IPS-15b (cell line): ENCODE data around the gene OSTC.
A peak's percentile ranks its signal among the peaks of the same experiment; 100 is the strongest.

Experiments
- H3K27me3 ChIP-seq: one replicate; pipeline ENCODE4 v1.6.1; 2013; ENCODE audit warnings: low read length; ENCODE audit not compliant: control insufficient read depth, insufficient read depth
- H3K36me3 ChIP-seq: one replicate; pipeline ENCODE4 v1.6.1; 2013; ENCODE audit warnings: low read length; ENCODE audit not compliant: control insufficient read depth, insufficient read depth
- H3K4me1 ChIP-seq: one replicate; pipeline ENCODE4 v1.6.1; 2013; ENCODE audit warnings: mild to moderate bottlenecking, low read length; ENCODE audit not compliant: control insufficient read depth, insufficient read depth
- H3K4me3 ChIP-seq: one replicate; pipeline ENCODE4 v1.5.1; 2013; ENCODE audit warnings: low read depth, low read length
- H3K9ac ChIP-seq: one replicate; pipeline ENCODE4 v1.6.1; 2013; ENCODE audit warnings: low read depth, mild to moderate bottlenecking, low read length
- H3K9me3 ChIP-seq: one replicate; pipeline ENCODE4 v1.6.1; 2013; ENCODE audit warnings: mild to moderate bottlenecking, low read length; ENCODE audit not compliant: control insufficient read depth, insufficient read depth

OSTC gene

GRCh38 chr4:108650212-108651013 is at the start of gene OSTC:
Gene OSTC (plus strand): TSS chr4:108650599. CDS start chr4:108650656, 57 bp downstream.
- H3K4me3 ChIP-seq = peak within 1 kb of the TSS; percentile 97
- no peaks in the 10 kb centered on the region for H3K36me3 ChIP-seq
- no peaks in the 10 kb centered on the region for H3K4me1 ChIP-seq
- H3K9me3 ChIP-seq = no peaks in the 10 kb centered on the region
- no peaks in the 10 kb centered on the region for H3K27me3 ChIP-seq
- peak within 1 kb of the TSS; percentile 95 for H3K9ac ChIP-seq

- Histone ChIP-seq H3K9ac (no peak overlapping the region), H3K4me3 (no peak overlapping the region), H3K9me3 (no peaks in the 10 kb centered on the region), H3K4me1 (no peaks in the 10 kb centered on the region), H3K27me3 (no peaks in the 10 kb centered on the region), H3K36me3 (no peaks in the 10 kb centered on the region)
These were observed 49.3 kb upstream of the OSTC start for GRCh38 chr4:108601106-108601505.

GRCh38 chr4:108601532-108601931 is 48.9 kb upstream of the OSTC start:
- H3K9ac ChIP-seq = no peak overlapping the region
- no peaks in the 10 kb centered on the region for H3K27me3 ChIP-seq
- H3K4me3 ChIP-seq = no peak overlapping the region
- no peaks in the 10 kb centered on the region for H3K36me3 ChIP-seq
- H3K4me1 ChIP-seq = no peaks in the 10 kb centered on the region
- no peaks in the 10 kb centered on the region for H3K9me3 ChIP-seq

DNA sequence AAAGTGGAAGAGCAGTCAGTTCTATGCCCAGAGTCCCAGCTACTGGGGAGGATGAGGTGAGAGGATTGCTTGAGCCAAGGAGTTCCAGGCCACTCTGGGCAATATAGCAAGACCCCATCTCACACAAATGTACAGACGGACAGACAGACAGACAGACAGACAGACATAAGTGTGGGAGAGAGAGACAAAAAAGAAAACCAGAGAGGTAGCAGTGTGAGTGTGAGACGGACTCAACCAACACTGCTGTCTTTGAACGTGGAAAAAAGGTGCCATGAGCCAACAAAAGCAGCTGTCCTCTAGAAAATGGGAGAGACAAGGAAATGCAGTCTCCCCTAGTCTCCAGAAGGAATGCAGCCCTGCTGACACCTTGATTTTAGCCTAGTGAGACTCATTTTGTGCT is 48.2 kb upstream of the OSTC start:
- no peaks in the 10 kb centered on the region for H3K4me1 ChIP-seq
- no peak overlapping the region for H3K4me3 ChIP-seq
- H3K36me3 ChIP-seq = no peaks in the 10 kb centered on the region
- no peak overlapping the region for H3K9ac ChIP-seq
- H3K9me3 ChIP-seq = no peaks in the 10 kb centered on the region
- H3K27me3 ChIP-seq = no peaks in the 10 kb centered on the region

DNA sequence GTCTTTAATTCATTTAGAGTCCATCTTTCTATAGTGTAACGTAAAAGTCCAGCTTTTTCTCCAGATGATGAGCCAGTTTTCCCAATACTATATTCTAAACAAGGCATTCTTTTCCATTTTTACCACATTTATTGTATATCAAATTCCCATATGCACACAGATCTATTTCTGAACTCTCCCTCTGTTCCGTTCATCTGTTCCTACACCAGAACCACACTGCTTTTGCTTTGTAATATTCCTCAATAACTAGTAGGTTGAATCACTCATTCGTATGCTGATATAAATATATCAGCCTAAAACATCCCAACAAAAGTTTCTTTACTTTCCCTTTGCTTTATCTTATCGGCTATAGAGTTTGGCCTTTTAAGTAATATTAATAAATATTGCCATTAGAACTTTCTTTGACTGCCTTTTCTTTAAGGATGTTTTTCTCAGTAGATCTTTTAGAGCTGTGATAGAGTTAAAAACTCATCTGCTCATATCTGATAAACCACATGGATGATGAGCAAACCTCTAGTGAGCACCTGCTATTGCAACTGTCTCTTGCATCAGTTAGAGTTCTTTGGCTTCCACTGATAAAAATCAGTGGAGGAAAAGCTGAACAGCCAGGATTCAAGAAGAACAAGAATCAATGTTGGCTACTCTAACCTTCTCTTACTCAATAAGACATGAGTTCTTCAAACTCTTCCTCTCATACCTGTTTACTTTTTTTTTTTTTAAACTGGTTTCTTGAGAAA is 43.2 kb upstream of the OSTC start:
- no peaks in the 10 kb centered on the region for H3K27me3 ChIP-seq
- no peaks in the 10 kb centered on the region for H3K4me1 ChIP-seq
- H3K36me3 ChIP-seq = no peaks in the 10 kb centered on the region
- no peaks in the 10 kb centered on the region for H3K9me3 ChIP-seq
- H3K9ac ChIP-seq = no peak overlapping the region
- H3K4me3 ChIP-seq = no peak overlapping the region

GRCh38 chr4:108611365-108611764 is 39.0 kb upstream of the OSTC start:
- Histone ChIP-seq H3K36me3 (no peaks in the 10 kb centered on the region), H3K4me3 (no peak overlapping the region), H3K9ac (no peak overlapping the region), H3K27me3 (no peaks in the 10 kb centered on the region), H3K4me1 (no peaks in the 10 kb centered on the region), H3K9me3 (no peaks in the 10 kb centered on the region)

DNA sequence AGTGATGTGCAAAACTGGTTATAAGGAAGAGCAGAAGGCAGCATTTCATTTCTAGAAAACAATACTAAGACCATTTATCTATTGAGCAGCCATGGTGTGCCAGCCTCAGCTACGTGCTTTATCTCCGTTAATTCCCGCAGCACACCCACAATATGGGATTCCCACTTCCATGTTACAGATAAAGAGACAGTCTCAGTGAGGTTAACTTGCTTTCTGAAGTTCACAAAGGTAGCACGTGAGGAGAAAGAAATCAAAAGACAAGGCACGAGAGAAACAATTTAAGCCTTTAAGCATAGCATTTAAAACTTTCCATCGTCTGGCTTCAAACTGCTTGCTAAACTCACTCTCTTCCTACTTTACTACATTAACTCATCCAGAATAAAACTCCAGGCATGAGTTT is 38.0 kb upstream of the OSTC start:
- no peak overlapping the region for H3K9ac ChIP-seq
- no peaks in the 10 kb centered on the region for H3K27me3 ChIP-seq
- H3K36me3 ChIP-seq = no peaks in the 10 kb centered on the region
- H3K4me3 ChIP-seq = no peak overlapping the region
- no peaks in the 10 kb centered on the region for H3K4me1 ChIP-seq
- no peaks in the 10 kb centered on the region for H3K9me3 ChIP-seq

DNA sequence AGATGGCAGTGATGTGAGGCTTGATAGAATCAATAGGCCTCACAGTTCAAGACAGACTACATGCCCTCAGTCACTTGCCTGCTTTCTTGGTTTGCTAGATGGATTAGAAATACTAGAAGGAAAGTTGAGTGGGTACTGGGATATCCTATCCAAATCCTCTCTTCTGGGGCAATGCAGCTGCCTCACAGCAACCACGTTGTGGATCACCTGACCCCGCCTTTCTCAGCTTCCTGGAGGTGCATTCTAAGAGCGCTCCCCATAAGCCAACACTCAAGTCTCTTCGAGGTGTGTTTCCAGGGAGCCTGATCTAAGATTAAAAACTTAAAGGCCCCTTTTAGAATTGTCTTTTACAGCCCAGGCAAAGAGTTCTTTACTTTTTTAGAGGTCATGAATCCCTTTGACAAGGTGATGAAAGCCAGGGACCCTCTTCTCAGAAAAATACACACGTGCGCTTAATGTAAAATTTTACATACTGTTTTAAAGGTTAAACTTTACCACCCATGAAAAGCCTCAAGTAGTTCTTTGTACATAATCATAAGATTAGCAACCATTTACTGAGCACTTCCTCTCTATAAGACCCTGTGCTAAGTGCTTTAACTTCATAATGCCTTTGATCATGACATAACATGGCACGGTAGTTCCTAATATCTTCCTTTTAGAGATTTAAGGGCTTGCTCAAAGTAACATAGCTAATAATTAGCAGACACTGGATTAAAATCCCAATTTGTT is 30.9 kb upstream of the OSTC start:
- Histone ChIP-seq H3K36me3 (peaks cover 22% of the 10 kb centered on the region), H3K9ac (no peak overlapping the region), H3K27me3 (no peaks in the 10 kb centered on the region), H3K4me1 (peaks cover 7% of the 10 kb centered on the region), H3K9me3 (no peaks in the 10 kb centered on the region), H3K4me3 (peak overlapping the region; percentile 99)

GRCh38 chr4:108620101-108620932 is 30.1 kb upstream of the OSTC start, which contains the start of gene RPL34:
Gene RPL34 (plus strand): TSS chr4:108620576. CDS start chr4:108621960, 1,384 bp downstream.
- Histone ChIP-seq H3K36me3 (peaks cover 29% of the 10 kb centered on the region), H3K4me1 (peaks cover 7% of the 10 kb centered on the region), H3K9me3 (no peaks in the 10 kb centered on the region)

GRCh38 chr4:108620933-108621905 is 29.2 kb upstream of the OSTC start:
- H3K27me3 ChIP-seq = no peaks in the 10 kb centered on the region
- peak overlapping the region; percentile 100 for H3K9ac ChIP-seq
- peaks cover 7% of the 10 kb centered on the region for H3K4me1 ChIP-seq
- peak overlapping the region; percentile 99 for H3K4me3 ChIP-seq
- no peaks in the 10 kb centered on the region for H3K9me3 ChIP-seq
- H3K36me3 ChIP-seq = peaks cover 38% of the 10 kb centered on the region

More at GRCh38 chr4:108620101-108620932, 30.1 kb upstream of the OSTC start, which contains the start of gene RPL34:
- Histone ChIP-seq H3K9ac (peak within 1 kb of the TSS; percentile 100), H3K4me3 (peak within 1 kb of the TSS; percentile 99), H3K27me3 (no peaks in the 10 kb centered on the region)
